ENCODE data around the gene PPFIA1. TPM values are rescaled to one million over a fixed set of nuclear protein-coding genes. Genes with fewer than 3 reads are reported as not detected.

The PPFIA1 gene
- total and polyA plus RNA-seq, 7 donors, result 13.2 to 62.1 (median 43.4) TPM

DNA sequence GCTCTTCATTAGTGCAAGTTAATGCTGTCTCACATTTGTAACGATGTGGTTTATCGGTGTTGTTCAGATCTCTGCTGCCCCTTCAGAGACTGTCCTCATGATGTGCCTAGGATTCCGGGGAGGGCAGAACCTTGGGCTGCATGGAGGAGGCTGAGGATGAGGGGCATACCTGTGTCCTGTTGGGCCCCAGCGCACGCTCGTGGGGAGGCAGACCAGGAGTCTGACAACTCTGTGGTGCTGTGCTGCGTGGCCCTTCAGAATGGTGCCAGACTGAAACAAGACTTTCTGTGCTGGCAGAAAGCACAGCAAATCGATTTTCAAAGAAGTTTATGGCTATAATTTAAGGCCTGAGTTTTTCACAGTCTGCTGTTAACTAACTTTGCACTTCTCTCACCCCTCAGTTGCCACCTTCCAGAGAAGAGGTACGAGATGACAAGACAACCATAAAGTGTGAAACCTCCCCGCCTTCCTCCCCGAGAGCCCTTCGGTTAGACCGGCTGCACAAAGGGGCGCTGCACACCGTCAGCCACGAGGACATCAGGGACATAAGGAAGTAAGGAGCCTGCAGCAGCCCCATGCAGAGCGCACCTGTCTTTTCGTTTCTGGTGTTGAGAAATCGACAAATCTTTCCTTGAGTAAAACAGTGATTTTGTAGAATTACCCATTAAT lies 83.5 kb downstream of the PPFIA1 start:
- no peak for DNase-seq
- Histone ChIP-seq H3K4me1 (peaks cover 0 to 3% (median 0%) of the 10 kb centered on the region in 4 donors), H3K27ac (no peak overlapping the region), H3K9me3 (no peaks in the 10 kb centered on the region), H3K4me3 (no peak overlapping the region), H3K27me3 (no peaks in the 10 kb centered on the region), H3K36me3 (peaks cover 9 to 70% (median 28%) of the 10 kb centered on the region in 4 donors)
- intact Hi-C loops (cut with DNase I), result no loop called here
- WGBS, 2 donors, result 90 to 92% methylated on average over 19 of the region's 19 CpGs
- no peak for TF ChIP-seq EP300 (IDR thresholded peaks at IDR 0.05)
- TF ChIP-seq, protein P1, sequence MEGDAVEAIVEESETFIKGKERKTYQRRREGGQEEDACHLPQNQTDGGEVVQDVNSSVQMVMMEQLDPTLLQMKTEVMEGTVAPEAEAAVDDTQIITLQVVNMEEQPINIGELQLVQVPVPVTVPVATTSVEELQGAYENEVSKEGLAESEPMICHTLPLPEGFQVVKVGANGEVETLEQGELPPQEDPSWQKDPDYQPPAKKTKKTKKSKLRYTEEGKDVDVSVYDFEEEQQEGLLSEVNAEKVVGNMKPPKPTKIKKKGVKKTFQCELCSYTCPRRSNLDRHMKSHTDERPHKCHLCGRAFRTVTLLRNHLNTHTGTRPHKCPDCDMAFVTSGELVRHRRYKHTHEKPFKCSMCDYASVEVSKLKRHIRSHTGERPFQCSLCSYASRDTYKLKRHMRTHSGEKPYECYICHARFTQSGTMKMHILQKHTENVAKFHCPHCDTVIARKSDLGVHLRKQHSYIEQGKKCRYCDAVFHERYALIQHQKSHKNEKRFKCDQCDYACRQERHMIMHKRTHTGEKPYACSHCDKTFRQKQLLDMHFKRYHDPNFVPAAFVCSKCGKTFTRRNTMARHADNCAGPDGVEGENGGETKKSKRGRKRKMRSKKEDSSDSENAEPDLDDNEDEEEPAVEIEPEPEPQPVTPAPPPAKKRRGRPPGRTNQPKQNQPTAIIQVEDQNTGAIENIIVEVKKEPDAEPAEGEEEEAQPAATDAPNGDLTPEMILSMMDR (IDR thresholded peaks at IDR 0.05), result no peak

DNA sequence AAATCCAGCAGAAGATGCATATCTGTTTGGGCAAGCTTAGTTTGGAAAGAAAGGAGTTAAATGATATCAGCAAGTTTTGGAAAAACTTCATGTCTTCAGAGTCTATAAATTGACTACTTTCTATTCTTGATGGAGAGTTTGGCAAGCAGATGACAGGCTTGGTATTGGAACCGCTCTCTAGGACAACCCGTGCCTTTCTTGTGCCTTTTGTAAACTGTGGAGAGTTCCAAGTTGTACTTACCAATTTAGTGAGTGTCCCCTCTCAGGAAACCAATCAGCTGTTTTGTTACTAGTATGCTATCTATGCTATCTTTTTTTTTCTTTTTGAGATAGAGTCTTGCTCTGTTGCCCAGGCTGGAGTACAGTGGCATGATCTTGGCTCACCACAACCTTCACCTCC lies 84.1 kb downstream of the PPFIA1 start:
- H3K36me3 ChIP-seq, result peaks cover 9 to 70% (median 28%) of the 10 kb centered on the region in 4 donors
- no peak overlapping the region for H3K27ac ChIP-seq

DNA sequence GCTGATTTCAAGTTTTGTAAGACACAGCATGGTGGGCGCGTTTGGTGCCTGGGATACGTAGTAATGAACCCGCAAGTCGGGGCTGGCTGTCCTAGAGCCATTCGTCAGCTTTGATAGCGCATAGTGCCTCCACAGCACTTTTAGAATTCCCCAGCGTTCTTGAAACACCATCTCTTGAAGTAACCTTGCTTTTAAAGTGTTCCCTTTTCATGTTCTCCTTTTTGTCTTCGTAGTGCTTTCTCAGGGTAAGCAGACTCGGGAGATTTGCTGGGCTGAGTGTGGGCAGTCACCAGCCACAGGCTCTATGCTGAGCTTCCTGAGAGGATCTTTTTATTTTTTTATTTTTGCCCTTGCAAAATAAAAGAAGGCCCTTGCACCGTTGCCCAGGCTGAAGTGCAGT lies 88.3 kb downstream of the PPFIA1 start:
- Histone ChIP-seq H3K27me3 (no peaks in the 10 kb centered on the region), H3K4me3 (no peak overlapping the region), H3K9me3 (no peaks in the 10 kb centered on the region), H3K36me3 (peaks cover 16 to 85% (median 37%) of the 10 kb centered on the region in 4 donors), H3K4me1 (peaks cover 0 to 13% (median 3%) of the 10 kb centered on the region in 4 donors), H3K27ac (no peak overlapping the region)
- DNase-seq, result no peak
- 83 to 90% methylated on average over 11 of the region's 11 CpGs for WGBS, 2 donors
- TF ChIP-seq, protein P1 (IDR thresholded peaks at IDR 0.05), result no peak
- TF ChIP-seq POLR2AphosphoS5 (IDR thresholded peaks at IDR 0.05), result no peak
- no peak for TF ChIP-seq POLR2A (IDR thresholded peaks at IDR 0.05)
- TF ChIP-seq EP300 (IDR thresholded peaks at IDR 0.05), result no peak
- intact Hi-C loops (cut with DNase I), result no loop called here

More for the DNA sequence above, 84.1 kb downstream of the PPFIA1 start:
- DNase-seq, result no peak
- Histone ChIP-seq H3K9me3 (no peaks in the 10 kb centered on the region), H3K27me3 (no peaks in the 10 kb centered on the region), H3K4me3 (no peak overlapping the region), H3K4me1 (peaks cover 0 to 3% (median 0%) of the 10 kb centered on the region in 4 donors)
- intact Hi-C loops (cut with DNase I), result no loop called here
- 99 to 100% methylated on average over 2 of the region's 2 CpGs for WGBS, 2 donors
- TF ChIP-seq POLR2AphosphoS5 (IDR thresholded peaks at IDR 0.05) (no peak), EP300 (IDR thresholded peaks at IDR 0.05) (no peak), POLR2A (IDR thresholded peaks at IDR 0.05) (no peak)
- TF ChIP-seq, protein P1 (IDR thresholded peaks at IDR 0.05), result no peak

DNA sequence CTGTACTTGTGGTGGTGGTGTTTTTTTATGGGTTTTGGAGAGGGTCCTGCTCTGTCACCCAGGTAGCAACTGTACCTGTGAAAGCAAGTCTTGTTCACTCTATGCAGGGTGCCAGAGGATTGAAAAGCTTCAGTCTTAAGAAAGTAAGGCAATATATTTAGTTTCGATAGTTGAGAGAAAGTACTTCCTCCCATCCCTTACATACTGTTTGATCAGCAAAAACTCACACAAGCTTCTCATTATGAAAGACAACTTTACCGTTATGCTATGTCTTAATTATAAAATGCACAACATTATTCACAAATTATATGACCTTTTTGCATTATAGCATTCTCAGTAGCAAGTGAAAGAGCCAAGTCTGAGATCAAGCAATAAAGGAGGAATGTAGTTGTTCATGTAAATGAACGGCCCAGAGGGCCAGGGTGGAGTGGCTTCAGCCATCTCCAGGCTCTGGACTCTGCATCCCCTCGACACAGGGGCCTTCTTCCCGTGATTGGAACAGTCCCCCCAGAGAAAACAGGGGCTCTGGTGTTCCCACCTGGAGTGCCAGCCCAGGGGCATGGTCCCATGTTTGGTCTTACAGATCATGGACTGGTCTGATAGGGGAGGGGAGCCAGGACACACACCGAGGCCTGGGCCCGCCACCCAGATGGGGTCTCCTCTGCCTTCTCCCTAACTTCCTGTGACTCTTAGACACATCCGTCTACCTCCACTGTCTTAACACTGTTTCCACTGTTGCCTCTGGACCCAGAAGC lies 89.1 kb downstream of the PPFIA1 start:
- Histone ChIP-seq H3K9me3 (no peaks in the 10 kb centered on the region), H3K27ac (no peak overlapping the region), H3K27me3 (no peaks in the 10 kb centered on the region), H3K4me1 (peaks cover 0 to 22% (median 7%) of the 10 kb centered on the region in 4 donors), H3K36me3 (peaks cover 16 to 76% (median 29%) of the 10 kb centered on the region in 4 donors), H3K4me3 (no peak overlapping the region)
- intact Hi-C loops (cut with DNase I), result no loop called here
- WGBS, 2 donors, result 90 to 95% methylated on average over 8 of the region's 8 CpGs
- DNase-seq, result no peak
- TF ChIP-seq POLR2A (IDR thresholded peaks at IDR 0.05), result no peak
- TF ChIP-seq, protein P1 (IDR thresholded peaks at IDR 0.05), result no peak
- no peak for TF ChIP-seq EP300 (IDR thresholded peaks at IDR 0.05)
- TF ChIP-seq POLR2AphosphoS5 (IDR thresholded peaks at IDR 0.05), result no peak

All from sigmoid colon (tissue), 7 donors.